Measurements from ENCODE around the gene OTX1. TPM values are rescaled to one million over a fixed set of nuclear protein-coding genes. Genes with fewer than 3 reads are reported as not detected.

OTX1 gene
- total RNA-seq, 1 donor from 2014 or later, result not detected

GRCh38 chr2:63046961-63047320, 3.7 kb upstream of the OTX1 start:
- ATAC-seq (no peak), DNase-seq (ENCODE audit: low spot score) (no peak)

DNA sequence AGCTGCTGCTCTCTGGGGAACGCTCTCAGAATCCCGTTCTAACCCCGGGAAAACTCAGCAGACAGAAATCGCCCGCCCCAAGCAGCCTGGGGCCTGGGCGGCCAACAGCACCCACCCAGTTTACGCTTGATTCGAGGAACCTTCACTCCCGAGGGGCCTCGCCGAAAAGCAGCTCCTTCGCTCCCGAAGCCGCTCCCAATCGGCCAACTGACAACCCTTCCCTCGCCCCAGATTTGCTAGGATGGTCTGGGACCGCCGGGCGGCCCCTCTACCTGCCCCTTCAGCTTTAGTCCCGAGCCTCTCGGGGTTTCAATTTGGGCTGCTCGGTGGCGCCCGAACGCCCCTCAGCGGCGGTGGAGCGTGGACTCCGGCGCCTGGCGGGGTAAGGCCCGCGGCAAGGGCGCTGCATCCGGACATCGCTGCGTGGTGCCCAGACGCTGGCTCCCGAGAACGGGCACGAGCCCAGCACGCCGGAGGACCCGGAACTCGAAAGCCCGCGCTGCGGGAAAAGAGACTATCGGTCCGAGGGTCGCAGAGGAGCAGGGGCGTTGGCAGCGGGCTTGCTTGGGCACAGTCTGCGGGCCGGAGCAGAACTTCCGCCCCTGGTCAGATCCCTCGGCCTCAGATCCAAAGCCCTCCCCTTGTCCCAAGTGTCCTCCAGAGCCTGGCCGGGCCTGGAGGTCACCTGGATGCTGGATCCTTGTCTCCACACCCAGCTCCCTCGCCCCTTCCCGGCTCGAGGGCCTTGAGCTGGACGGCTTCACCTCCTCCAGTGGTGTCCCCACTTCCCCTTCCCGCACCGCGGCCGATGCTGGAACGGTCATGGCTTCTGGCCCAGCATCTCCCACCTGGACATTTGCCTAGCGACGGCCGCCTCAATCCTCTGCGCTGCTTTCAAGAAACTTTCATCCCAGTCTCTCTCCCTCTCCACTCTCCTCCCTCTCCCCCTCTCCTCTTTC, 3.0 kb upstream of the OTX1 start:
- DNase-seq (ENCODE audit: low spot score) (peak; percentile 51), ATAC-seq (peak; percentile 5)

DNA sequence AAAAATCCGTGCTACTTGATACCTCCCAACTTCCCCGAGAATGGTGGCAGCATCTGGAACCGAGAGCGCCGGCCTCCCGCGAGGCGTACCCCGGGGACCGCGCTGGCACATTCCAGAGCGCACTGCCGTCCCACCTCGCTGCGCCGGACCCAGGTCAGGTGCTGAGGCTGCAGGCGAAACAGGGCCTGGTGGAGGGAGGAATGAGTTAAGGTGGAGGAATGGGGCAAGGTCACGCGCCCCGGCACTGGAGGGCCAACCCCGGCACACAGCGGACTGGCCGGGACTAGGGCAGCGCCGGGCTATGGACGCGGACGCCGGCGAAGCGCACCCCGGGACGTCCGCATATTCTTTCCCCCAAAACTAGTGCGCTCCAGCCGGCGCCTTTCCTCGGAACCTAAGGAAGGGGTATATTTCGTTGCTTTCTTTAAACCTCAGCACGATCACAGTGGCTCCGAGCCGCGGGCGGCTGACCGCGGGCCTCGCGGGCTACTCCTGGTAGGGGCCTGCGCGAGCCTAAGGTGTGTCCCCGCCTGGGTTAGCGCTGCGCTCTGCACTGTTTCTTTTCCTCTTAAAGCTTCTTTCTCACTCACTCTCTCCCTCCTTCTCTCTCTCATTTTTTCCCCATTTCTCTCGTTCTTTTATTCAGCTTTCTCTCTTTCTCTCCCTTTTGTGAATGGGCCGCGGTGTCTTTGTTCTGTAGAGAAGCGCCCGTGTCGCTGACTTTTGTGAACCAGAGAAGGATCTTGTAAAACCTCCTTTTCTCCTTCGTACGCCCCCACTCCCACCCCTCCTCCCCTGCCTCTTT, 2.1 kb upstream of the OTX1 start:
- ATAC-seq, result peak; percentile 33
- peak; percentile 47 for DNase-seq (ENCODE audit: low spot score)

DNA sequence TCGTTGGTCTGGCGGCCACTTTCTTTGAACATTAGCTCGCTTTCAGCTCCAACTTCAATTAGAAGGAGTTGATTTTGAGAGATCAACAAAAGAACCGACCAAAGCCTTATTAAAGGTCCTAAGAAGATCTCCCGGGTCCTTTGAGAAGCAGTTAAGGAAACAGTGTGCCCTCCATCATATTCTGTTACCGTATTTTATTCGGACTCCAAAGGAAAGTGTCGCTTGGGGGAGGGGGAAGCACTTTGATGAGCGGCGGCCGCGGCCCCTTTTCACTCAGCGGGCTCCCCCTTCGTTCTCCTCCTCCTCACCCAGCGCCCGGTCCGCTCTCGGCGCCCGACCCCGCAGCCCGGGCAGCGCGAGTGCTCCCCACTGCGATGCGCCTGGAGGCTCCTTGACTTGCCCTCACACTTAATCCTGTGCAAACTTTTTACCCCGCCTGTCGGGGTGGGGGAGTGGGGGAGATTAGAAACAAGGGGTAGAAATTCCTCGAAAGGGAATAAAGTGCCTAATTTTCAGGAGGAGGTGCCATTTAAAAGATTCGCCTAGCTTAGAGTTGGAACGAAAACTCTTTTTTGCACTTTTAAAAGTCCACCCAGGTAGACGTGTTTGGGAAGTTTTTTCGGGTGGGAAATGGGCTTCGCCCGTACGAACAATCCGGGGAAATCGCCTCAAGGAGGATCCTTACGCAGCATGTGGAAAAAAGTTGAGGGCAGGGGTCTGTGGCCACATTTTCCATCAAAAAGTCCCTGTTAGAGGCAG, 1.2 kb upstream of the OTX1 start:
- ATAC-seq (no peak), DNase-seq (ENCODE audit: low spot score) (no peak)

DNA sequence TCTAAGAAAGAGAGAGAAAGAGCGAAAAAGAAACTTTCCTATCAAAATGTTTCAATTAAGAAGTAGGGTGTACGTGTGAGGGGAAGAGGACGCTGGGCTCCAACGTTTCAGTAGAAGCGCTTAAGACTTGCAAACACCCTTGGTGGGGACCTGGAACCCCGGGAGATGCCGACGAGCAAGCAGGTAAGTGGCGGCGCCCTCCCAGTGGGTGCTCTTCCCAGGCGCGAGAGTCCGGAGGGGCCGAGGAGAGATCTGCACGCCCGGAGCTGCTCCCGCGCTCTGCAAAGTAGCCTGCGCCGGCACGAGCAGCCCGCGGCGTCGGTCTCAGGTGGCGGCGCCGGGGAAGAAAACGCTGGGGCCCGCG, 678 bp upstream of the OTX1 start:
- peak; percentile 55 for ATAC-seq
- peak; percentile 45 for DNase-seq (ENCODE audit: low spot score)

DNA sequence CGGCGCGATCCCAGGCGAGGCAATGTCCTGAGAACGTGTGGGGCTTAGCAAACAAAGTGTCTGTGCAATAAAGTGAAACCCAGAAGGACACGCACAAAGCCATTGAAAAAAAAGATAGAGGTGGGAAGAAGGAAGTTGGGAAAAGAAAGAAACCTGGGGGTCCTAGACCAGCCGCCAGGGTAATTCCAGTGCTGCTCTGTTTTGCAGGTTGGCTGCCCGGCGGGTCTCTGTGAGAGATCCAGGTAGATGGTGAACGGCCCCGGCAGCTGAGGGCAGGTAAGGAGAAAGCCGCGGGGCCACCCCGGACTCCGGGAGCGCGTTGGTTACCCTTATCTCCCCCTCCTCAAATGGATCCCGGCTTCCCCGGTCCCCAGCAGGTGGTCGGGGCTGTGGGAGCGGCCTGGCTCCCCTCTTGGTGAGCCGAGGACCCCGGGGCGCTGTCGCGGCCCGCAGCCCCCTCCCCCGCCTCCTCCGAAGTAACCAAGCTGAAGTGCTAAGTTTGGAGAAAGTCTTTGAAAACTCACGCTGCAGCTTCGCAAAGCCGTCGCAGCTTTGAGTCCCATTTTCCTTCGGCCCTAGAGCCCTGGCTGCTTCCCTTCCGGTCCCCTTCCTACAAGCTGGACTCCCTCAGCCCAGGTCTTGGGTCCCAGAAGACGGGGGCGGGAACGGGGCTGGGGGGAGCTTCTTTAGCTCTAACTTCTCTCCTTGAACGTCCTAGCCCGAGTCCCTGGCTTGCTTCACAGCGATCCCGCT, 588 bp downstream of the OTX1 start:
- ATAC-seq (no peak), DNase-seq (ENCODE audit: low spot score) (no peak)

DNA sequence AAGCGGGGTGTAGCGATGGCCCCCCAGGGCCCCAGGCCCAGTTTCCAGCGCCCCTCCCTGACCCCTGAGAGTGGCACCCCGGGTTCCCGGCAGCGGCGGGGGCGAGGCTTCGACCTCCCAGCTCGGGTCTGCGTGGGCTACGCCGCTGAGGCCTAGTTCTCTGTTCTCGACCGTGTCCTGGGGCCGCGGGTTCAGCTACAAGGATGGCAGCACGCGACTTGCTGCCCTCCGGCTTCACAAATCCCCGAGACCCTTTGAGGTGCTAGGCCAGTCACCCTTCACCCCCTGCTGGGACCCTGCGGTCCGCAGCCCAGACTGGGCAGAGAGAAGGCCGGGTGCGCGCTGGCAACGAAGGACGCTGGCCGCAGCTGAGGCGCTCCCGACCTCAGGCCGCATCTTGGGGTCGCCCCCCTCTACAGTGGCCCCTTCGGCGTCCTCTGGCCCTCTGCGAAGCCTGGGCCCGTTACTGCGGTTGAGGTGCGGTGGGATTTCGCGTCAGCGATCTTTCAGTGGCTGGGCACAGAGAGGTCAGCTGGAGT, 1.2 kb downstream of the OTX1 start:
- ATAC-seq (no peak), DNase-seq (ENCODE audit: low spot score) (no peak)

GRCh38 chr2:63052411-63053080, 1.9 kb downstream of the OTX1 start:
- peak; percentile 54 for ATAC-seq

GRCh38 chr2:63053081-63053888, 2.7 kb downstream of the OTX1 start:
- no peak for DNase-seq (ENCODE audit: low spot score)
- no peak for ATAC-seq

More at GRCh38 chr2:63052411-63053080, 1.9 kb downstream of the OTX1 start:
- peak; percentile 69 for DNase-seq (ENCODE audit: low spot score)

GRCh38 chr2:63053889-63054602, 3.4 kb downstream of the OTX1 start:
- ATAC-seq, result no peak
- DNase-seq (ENCODE audit: low spot score), result no peak

DNA sequence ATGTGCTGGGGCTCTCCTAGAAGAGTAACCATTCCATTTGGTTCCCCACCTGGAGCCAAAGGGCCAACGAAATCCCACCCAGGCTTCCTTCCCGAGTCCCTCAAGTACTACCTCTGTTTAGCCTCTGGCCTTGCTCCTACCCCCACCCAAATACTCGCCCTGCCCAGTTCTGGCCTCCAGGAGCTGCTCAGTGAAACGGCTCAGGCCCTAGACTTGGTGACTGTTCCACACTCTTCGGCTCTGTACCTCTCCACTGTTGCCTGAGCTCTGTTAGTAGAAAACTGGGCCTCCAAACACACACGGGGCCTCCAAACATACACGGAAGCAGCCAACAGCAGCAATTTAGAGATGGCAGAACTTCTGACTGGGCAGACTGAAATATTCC, 4.2 kb downstream of the OTX1 start:
- no peak for ATAC-seq
- DNase-seq (ENCODE audit: low spot score), result no peak

DNA sequence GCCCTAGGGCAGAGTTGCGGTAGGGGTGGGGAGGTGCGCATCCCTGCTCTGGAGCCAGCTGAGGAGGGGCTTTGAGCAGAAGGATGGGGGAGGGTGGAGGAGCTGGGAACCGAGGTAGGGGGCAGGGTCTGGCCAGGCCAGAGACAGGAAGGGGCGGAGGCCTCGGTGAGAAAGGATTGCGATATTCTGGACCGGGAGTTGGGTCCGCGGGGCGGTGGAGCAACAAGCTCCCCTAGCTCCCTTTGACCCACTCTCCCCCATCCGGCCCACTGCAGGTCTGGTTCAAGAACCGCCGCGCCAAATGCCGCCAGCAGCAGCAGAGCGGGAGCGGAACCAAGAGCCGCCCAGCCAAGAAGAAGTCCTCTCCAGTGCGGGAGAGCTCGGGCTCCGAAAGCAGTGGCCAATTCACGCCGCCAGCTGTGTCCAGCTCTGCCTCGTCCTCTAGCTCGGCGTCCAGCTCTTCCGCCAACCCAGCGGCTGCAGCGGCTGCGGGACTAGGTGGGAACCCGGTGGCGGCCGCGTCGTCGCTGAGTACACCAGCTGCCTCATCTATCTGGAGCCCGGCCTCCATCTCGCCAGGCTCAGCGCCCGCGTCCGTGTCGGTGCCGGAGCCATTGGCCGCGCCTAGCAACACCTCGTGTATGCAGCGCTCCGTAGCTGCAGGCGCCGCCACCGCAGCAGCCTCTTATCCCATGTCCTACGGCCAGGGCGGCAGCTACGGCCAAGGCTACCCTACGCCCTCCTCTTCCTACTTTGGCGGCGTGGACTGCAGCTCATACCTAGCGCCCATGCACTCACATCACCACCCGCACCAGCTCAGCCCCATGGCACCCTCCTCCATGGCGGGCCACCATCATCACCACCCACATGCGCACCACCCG, 4.8 kb downstream of the OTX1 start:
- no peak for DNase-seq (ENCODE audit: low spot score)
- ATAC-seq, result no peak

GRCh38 chr2:63056107-63057050, 5.7 kb downstream of the OTX1 start:
- ATAC-seq, result no peak
- DNase-seq (ENCODE audit: low spot score), result no peak

- DNase-seq (ENCODE audit: low spot score) (no peak), ATAC-seq (no peak)
Measured at GRCh38 chr2:63057249-63058143, 6.9 kb downstream of the OTX1 start.
